NCI-H2171 (cell line): Measurements from ENCODE around the gene ZFP69.
A peak's percentile ranks its signal among the peaks of the same experiment; 100 is the strongest.

Experiments
- DNase-seq: peaks from one replicate; lab custom pipeline; 2025; lab: John Stamatoyannopoulos, UW

ZFP69 gene

GRCh38 chr1:40508375-40509341 is 31.6 kb downstream of the ZFP69 start, which contains the start of gene EXO5:
Gene EXO5, plus strand, starts transcription at chr1:40508767. Its CDS starts 5,778 bp downstream, at chr1:40514545.
- peak; percentile 75 for DNase-seq

DNA sequence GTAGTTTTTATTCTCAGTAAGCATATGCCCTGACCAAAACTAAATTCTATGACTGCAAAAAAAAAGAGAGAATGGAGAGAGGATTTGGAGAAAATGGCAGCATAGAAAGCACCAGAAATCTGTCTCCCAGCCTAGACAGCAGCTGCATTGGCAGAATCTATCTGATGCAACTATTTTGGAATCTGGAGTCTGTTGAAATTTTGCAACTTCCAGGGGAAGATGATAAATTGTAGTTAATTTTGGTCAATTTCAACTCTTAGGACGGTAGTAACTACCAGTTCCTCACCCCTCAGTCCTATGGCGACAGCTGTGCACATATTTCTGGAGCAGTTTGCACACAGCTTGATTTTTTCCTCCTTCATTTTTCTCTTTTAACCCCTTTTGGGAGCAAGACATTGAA is 42.4 kb downstream of the ZFP69 start:
- DNase-seq = no peak

DNA sequence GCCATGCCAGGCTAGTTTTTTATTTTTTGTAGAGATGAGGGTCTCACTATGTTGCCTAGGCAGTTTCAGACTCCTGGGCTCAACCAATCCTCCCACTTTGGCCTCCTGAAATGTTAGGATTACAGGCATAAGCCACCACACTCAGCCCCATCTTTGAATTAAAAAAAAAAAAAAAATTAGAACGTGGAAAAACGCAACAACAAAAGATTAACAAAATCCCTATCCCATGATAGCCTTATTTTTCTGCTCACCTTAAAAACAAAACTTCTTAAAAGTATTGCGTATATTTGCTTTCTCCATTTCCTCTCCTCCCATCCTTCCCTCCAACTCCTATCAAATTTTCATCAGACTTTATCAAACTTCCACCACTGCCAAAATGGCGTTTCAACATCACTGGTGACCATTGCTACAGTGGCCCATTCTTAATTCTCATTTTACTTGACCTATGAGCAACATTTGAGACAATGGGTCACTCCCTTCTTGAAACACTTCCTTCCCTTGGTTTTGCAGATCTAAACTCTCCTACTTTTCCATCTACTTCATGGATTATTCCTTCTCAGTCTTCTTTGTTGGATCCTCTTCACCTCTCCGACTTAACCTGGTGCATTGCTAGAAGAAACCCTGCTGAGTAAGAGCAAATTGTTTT is 53.8 kb downstream of the ZFP69 start:
- peak; percentile 2 for DNase-seq

DNA sequence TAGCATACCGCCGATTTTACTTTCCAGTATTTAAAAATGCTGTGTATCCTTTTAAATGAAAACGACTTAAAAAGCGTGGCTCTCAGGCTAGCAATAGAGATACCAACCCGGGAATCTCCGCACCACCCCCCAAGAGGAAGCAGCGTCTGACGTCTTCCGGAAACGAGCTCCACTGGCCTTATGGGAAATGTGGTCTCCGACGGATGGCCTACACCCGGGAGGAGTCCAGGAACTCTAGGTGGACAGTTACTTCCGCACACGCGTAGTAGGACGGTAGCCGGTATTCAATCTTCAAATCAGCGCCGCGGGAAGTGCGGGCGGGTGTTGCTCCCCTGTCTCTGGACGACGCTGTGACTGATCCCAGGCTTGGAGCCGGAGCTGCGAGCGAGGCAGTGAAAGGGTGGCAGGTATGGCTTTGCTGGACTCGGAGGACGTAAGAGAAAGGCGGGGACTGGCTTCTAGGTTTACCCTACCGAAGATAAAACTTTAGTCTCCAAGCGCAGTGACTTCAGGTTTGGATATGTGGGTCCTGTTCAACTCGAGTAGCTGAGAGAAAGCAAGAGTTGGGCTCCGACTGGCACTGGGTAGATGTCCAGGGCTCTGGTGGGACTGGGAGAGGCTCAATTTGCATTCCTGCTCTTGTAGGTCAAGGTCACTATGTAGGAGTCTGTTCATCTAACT is 54.4 kb downstream of the ZFP69 start, which contains the start of gene ZNF684:
Gene ZNF684, plus strand, starts transcription at position 257 of the 681 bp plus-strand sequence. CDS start 1,530 bp downstream, outside the sequence.
- DNase-seq = peak; percentile 85

GRCh38 chr1:40532062-40532389 is 54.9 kb downstream of the ZFP69 start:
- DNase-seq = no peak

DNA sequence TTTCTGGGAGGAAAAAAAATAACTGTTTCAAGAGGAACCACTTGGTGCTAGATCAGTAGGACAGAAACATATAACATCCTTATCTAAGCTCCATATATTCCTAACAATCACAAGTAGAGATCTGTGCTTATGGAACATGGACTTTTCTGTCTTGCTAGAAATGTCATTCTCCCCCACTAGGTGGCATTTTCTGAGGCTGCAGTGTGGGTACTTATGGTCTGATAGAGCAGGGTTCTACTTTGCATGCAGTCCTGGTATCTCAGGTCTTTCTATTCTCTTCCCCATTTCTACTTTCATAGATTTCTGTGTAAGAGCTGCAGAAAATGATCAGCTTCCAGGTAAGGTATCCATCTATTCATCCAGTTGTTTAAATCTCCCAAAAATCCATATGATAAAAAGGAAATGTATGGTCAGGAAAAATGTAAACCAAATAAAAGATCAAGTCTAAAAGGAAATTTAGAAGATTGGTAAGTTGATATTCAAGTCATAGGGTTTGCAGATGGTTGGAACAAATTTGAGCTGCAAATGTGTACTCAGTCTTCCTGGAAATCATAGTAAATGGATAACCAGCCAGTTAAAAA is 55.8 kb downstream of the ZFP69 start:
- peak; percentile 12 for DNase-seq

DNA sequence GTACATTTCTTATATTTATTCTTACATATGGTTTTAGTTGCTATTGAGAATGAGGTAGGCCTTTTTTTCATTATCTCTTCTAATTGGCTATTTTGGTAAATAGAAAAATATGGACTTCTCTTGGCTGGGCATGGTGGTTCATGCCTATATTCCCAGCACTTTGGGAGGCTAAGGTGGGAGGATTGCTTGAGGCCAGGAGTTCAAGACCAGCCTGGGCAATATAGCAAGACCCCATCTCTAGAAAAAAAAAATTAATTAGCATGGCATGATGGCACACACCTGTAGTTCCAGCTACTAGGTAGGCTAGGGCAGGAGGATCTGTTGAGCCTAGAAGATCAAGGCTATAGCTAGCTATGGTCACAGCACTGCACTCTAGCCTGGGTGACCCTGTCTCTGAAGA is 57.5 kb downstream of the ZFP69 start:
- DNase-seq = no peak

DNA sequence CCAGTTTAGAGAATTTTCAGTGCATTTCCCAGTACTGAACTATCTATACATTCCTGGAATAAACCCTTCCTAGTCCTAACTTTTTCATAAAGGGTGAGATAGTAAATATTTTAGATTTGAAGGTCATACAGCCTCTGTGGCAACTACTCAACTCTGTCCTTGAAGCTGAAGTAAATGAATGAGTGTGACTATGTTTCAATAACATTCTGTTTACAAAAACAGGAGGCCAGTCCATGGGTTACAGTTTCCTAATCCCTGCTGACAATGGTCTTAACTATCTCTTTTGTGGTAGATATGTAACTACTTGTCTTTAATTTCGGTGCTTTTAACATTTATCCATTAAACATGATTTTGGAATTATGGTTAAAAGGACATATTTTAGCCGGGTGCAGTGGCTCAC is 58.6 kb downstream of the ZFP69 start:
- DNase-seq = no peak

DNA sequence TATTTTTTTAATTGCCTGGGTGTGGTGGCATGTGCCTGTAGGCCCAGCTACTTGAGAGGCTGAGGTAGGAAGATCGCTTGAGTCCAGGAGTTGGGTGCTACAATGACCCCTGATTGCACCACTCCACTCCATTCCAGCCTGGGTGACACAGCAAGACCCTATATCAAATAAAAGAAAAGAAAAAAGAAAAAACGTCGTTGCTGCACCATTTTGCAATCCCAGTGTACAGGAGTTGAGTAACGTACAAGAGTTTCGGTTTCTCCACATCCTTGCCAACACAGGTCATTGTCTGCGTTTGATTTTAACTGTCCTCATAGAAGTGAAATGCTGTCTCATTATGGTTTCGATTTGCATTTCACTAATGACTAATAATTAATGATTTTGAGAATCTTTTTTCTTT is 62.2 kb downstream of the ZFP69 start:
- no peak for DNase-seq
